ENCODE results near the gene MX1.

MX1 gene

DNA sequence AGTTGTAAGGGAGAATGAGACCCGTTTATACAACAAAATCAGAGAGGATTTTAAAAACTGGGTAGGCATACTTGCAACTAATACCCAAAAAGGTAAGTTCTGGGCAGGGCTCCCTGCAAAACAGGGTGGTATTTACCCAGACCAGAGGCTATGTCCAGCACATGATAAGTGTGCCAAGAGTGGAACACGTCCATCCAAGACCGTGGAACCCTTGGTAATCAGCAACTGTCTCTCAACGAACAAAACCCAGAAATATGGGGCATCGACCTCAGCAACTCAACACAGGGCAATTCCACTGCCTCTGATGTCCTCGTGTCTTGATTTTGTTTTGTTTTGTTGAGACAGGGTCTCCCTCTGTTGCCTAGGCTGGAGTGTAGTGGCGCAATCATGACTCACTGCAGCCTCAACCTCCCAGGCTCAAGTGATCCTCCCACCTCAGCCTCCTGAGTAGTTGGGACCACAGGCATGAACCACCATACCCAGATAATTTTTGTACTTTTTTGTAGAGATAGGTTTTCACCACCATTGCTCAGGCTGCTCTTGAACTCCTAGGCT lies 26.7 kb upstream of the MX1 start:
- no peak for ATAC-seq

DNA sequence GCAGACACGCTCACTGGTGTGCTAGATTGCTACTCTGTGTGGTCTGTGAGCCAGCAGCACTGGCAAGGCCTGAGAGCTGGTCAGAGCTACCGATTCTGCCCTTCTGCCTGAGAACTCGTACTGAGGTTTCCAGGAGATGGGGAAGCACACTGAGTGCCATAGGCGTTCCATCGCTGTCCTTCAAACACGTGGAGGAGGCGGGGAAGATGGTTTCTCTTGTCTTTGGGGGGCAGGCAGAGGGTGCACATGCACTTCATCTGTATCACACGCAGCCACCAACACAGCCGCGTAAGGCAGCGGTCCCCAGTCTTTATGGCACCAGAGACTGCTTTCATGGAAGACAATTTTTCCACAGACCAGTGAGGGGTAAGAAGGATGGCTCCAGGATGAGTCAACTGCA lies 23.8 kb upstream of the MX1 start:
- TF ChIP-seq BACH2 (CRISPR knock-in tag; IDR thresholded peaks at IDR 0.05; ENCODE audit: borderline replicate concordance) (no peak), GLIS3 (CRISPR knock-in tag; IDR thresholded peaks at IDR 0.05) (no peak)
- no peak for ATAC-seq

More for the DNA sequence above, 26.7 kb upstream of the MX1 start:
- no peak for TF ChIP-seq RARB (CRISPR knock-in tag; IDR thresholded peaks at IDR 0.05)
- no peak for TF ChIP-seq TCF4 (CRISPR knock-in tag; IDR thresholded peaks at IDR 0.05; ENCODE audit: borderline replicate concordance)
- TF ChIP-seq ZNF8 (CRISPR knock-in tag; IDR thresholded peaks at IDR 0.05) = no peak
- no peak for TF ChIP-seq ZNF565 (CRISPR knock-in tag; conservative IDR thresholded peaks at IDR 0.05; ENCODE audit: low read depth)
- no peak for TF ChIP-seq ESRRG (CRISPR knock-in tag; IDR thresholded peaks at IDR 0.05)

DNA sequence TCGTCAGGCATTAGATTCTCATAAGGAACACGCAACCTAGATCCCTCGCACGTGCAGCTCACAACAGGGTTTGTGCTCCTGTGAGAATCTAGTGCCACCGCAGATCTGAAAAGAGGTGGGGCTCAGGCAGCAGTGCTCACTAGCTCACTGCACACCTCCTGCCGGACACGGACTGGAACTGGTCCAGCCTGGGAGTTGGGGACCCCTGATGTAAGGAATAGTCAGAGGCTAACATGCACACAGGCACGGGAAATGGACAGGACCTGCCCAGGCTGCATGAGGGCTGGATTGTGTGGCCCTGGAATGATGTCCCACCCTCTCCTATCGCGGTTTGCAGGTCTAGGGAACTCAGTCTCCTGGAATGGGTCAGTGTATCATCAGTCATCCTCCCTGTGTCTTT lies 23.2 kb upstream of the MX1 start:
- no peak for TF ChIP-seq SNAI2 (CRISPR knock-in tag; IDR thresholded peaks at IDR 0.05)
- no peak for TF ChIP-seq TCF4 (CRISPR knock-in tag; IDR thresholded peaks at IDR 0.05; ENCODE audit: borderline replicate concordance)
- TF ChIP-seq ESRRG (CRISPR knock-in tag; IDR thresholded peaks at IDR 0.05) = no peak
- TF ChIP-seq PPARA (CRISPR knock-in tag; IDR thresholded peaks at IDR 0.05; ENCODE audit: borderline replicate concordance) = no peak
- TF ChIP-seq ZNF565 (CRISPR knock-in tag; conservative IDR thresholded peaks at IDR 0.05; ENCODE audit: low read depth) = no peak
- TF ChIP-seq, protein P1, sequence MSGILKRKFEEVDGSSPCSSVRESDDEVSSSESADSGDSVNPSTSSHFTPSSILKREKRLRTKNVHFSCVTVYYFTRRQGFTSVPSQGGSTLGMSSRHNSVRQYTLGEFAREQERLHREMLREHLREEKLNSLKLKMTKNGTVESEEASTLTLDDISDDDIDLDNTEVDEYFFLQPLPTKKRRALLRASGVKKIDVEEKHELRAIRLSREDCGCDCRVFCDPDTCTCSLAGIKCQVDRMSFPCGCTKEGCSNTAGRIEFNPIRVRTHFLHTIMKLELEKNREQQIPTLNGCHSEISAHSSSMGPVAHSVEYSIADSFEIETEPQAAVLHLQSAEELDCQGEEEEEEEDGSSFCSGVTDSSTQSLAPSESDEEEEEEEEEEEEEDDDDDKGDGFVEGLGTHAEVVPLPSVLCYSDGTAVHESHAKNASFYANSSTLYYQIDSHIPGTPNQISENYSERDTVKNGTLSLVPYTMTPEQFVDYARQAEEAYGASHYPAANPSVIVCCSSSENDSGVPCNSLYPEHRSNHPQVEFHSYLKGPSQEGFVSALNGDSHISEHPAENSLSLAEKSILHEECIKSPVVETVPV (CRISPR knock-in tag; IDR thresholded peaks at IDR 0.05) = no peak
- no peak for TF ChIP-seq ZNF70 (CRISPR knock-in tag; IDR thresholded peaks at IDR 0.05)
- no peak for TF ChIP-seq ZFP3 (CRISPR knock-in tag; IDR thresholded peaks at IDR 0.05)
- TF ChIP-seq RARB (CRISPR knock-in tag; IDR thresholded peaks at IDR 0.05) = no peak
- ATAC-seq = no peak

DNA sequence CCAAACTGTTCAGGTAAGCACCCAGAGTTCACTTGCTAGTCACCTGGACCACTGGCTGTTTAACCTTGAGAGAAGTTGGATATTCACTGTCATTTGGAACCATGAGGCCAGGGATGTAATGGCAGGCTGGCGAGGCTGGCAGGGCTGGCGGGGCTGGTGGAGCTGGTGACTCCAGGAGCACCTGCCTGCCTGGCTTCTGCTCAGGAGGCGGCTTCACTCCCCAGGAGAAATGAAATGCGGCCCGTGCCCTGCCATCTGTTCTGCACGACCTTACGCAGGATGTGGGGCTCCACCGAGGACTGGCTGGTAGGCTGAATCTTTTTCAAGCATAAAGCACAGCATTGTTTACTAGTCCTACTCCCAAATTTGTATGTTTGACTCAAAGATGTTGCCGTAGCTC lies 22.7 kb upstream of the MX1 start:
- ATAC-seq = no peak
- TF ChIP-seq, protein P2, sequence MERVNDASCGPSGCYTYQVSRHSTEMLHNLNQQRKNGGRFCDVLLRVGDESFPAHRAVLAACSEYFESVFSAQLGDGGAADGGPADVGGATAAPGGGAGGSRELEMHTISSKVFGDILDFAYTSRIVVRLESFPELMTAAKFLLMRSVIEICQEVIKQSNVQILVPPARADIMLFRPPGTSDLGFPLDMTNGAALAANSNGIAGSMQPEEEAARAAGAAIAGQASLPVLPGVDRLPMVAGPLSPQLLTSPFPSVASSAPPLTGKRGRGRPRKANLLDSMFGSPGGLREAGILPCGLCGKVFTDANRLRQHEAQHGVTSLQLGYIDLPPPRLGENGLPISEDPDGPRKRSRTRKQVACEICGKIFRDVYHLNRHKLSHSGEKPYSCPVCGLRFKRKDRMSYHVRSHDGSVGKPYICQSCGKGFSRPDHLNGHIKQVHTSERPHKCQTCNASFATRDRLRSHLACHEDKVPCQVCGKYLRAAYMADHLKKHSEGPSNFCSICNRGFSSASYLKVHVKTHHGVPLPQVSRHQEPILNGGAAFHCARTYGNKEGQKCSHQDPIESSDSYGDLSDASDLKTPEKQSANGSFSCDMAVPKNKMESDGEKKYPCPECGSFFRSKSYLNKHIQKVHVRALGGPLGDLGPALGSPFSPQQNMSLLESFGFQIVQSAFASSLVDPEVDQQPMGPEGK (CRISPR knock-in tag; IDR thresholded peaks at IDR 0.05; ENCODE audit: borderline replicate concordance) = no peak
- no peak for TF ChIP-seq ZNF8 (CRISPR knock-in tag; IDR thresholded peaks at IDR 0.05)

DNA sequence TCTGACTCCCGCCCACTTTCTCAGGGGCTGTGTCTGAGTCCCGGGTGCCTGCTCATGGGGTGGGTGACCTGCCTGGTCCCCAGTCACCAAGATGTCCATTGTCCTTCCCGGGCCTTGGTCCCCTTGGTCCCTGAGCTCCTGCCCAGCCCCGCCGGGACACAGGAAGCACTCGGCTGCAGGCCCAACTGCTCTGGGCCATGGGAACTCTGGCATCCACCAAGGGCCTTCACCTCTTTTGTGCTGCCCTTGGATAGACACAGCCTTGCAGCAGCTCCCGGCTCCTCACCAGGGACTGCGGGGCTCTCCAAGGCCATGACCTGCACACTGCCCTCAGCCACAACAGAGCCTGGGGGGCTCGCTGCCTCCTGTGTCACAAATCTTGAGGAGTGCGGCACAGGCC lies 22.1 kb upstream of the MX1 start:
- no peak for TF ChIP-seq ISL1 (CRISPR knock-in tag; IDR thresholded peaks at IDR 0.05)
- no peak for ATAC-seq

DNA sequence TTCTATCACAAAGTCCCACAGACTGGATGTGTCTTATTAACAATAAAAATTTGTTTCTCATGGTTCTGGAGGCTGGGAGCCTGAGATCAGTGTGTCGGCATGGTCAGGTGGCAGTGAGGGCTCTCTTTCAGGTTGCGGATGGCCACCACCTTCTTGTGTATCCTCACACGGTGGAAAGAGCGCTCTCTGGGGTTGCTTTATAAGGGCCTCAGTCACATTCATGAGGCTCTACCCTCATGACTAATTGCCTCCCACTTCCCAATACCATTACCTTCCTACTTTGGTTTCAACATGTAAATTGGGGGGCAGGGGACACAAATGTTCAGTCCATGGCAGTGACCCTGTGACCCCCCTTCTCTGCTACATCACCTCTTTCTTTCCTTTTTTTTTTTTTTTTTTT lies 20.7 kb upstream of the MX1 start:
- ATAC-seq = no peak
- no peak for TF ChIP-seq RARB (CRISPR knock-in tag; IDR thresholded peaks at IDR 0.05)
- no peak for TF ChIP-seq ZNF8 (CRISPR knock-in tag; IDR thresholded peaks at IDR 0.05)
- TF ChIP-seq CSDC2 (CRISPR knock-in tag; IDR thresholded peaks at IDR 0.05) = no peak
- TF ChIP-seq, protein P3, sequence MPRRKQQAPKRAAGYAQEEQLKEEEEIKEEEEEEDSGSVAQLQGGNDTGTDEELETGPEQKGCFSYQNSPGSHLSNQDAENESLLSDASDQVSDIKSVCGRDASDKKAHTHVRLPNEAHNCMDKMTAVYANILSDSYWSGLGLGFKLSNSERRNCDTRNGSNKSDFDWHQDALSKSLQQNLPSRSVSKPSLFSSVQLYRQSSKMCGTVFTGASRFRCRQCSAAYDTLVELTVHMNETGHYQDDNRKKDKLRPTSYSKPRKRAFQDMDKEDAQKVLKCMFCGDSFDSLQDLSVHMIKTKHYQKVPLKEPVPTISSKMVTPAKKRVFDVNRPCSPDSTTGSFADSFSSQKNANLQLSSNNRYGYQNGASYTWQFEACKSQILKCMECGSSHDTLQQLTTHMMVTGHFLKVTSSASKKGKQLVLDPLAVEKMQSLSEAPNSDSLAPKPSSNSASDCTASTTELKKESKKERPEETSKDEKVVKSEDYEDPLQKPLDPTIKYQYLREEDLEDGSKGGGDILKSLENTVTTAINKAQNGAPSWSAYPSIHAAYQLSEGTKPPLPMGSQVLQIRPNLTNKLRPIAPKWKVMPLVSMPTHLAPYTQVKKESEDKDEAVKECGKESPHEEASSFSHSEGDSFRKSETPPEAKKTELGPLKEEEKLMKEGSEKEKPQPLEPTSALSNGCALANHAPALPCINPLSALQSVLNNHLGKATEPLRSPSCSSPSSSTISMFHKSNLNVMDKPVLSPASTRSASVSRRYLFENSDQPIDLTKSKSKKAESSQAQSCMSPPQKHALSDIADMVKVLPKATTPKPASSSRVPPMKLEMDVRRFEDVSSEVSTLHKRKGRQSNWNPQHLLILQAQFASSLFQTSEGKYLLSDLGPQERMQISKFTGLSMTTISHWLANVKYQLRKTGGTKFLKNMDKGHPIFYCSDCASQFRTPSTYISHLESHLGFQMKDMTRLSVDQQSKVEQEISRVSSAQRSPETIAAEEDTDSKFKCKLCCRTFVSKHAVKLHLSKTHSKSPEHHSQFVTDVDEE (CRISPR knock-in tag; IDR thresholded peaks at IDR 0.05) = no peak
- no peak for TF ChIP-seq SNAI2 (CRISPR knock-in tag; IDR thresholded peaks at IDR 0.05)
- TF ChIP-seq PPARA (CRISPR knock-in tag; IDR thresholded peaks at IDR 0.05; ENCODE audit: borderline replicate concordance) = no peak
- TF ChIP-seq ESRRG (CRISPR knock-in tag; IDR thresholded peaks at IDR 0.05) = no peak

DNA sequence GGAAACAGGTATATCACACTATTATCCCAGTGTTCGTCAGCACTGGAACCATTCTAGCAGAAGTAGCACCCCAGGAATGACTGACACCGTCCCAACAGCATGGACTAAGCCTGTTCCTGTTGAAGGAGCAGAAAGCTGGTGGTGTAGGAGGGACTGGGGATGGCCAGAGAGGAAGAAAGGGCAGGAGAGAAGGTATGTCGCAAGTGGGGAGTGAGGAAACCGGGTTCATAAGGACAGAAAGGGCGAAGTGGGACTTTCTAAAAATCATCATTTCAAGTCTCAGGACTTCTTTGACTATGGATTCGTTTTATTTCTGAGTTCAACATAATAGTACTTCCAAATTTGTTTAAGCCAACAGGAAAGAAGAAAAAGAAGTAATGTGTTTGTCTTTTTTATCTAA lies 19.7 kb upstream of the MX1 start:
- ATAC-seq = no peak
- TF ChIP-seq, protein P2 (CRISPR knock-in tag; IDR thresholded peaks at IDR 0.05; ENCODE audit: borderline replicate concordance) = no peak
- TF ChIP-seq ESRRG (CRISPR knock-in tag; IDR thresholded peaks at IDR 0.05) = no peak
- TF ChIP-seq PPARA (CRISPR knock-in tag; IDR thresholded peaks at IDR 0.05; ENCODE audit: borderline replicate concordance) = no peak
- TF ChIP-seq RARB (CRISPR knock-in tag; IDR thresholded peaks at IDR 0.05) = no peak
- TF ChIP-seq, protein P4, sequence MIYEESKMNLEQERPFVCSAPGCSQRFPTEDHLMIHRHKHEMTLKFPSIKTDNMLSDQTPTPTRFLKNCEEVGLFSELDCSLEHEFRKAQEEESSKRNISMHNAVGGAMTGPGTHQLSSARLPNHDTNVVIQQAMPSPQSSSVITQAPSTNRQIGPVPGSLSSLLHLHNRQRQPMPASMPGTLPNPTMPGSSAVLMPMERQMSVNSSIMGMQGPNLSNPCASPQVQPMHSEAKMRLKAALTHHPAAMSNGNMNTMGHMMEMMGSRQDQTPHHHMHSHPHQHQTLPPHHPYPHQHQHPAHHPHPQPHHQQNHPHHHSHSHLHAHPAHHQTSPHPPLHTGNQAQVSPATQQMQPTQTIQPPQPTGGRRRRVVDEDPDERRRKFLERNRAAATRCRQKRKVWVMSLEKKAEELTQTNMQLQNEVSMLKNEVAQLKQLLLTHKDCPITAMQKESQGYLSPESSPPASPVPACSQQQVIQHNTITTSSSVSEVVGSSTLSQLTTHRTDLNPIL (CRISPR knock-in tag; IDR thresholded peaks at IDR 0.05; ENCODE audit: low read depth) = no peak
- no peak for TF ChIP-seq SNAI2 (CRISPR knock-in tag; IDR thresholded peaks at IDR 0.05)
- TF ChIP-seq ZFP3 (CRISPR knock-in tag; IDR thresholded peaks at IDR 0.05) = no peak
- TF ChIP-seq ZC3H10 (CRISPR knock-in tag; IDR thresholded peaks at IDR 0.05) = no peak
- no peak for TF ChIP-seq ARNTL (CRISPR knock-in tag; IDR thresholded peaks at IDR 0.05; ENCODE audit: borderline replicate concordance, low read depth)
- no peak for TF ChIP-seq ISL1 (CRISPR knock-in tag; IDR thresholded peaks at IDR 0.05)
- TF ChIP-seq, protein P1 (CRISPR knock-in tag; IDR thresholded peaks at IDR 0.05) = no peak

Data from SK-N-SH treated with all-trans-retinoic acid at 6 μM for 48 hours (cell line).